A172 (cell line): Measurements from ENCODE around the gene PEX14. TPM values are rescaled to one million over a fixed set of nuclear protein-coding genes. Genes with fewer than 3 reads are reported as not detected.
A peak's percentile ranks its signal among the peaks of the same experiment; 100 is the strongest.
"Not testable (repeated sequence)": the region's sequence is repeated elsewhere in the genome, so short reads cannot be mapped to it uniquely, and the experiment has no call there.

Experiments
- DNase-seq: peaks from one replicate; pipeline ENCODE4 v3.0.0-alpha.2; 2015; ENCODE audit warnings: low spot score
- total RNA-seq: library from RNA; depleted of rRNA; stranded (reverse); fragments of >200 nt; shearing (Covaris generic); gene quantifications from 2 replicates; pipeline ENCODE4 v1.2.3, GENCODE V29; 2014

The PEX14 gene
- total RNA-seq, 1 experiment from 2014 or later: 5.9 TPM

DNA sequence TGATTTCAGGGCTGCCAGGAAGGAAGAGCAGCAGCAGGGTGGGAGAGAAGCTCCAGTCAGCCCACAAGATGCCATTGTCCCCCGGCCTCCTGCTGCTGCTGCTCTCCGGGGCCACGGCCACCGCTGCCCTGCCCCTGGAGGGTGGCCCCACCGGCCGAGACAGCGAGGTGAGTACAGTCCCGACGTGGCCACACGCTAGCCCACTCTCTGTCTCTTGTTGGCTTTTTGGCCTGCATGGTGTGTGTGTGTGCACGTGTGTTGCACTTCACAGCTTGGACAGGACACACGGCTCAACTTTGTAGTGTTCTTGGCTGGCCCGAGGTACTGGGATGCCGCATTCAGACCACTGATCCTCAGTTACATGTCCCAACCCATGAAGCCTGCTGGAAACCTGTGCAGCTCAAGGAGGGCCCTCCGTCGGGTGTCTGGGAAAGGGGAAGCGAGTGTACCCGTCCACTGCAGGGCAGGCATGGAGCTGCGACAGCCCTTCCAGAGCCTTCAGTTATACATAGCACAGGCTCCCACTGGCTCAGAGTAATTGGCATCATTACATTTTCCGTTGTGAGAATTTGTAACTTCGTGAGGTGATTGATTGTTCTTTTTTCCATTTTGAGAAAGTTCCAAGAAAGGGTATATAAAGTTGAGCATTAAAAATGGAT, 24.5 kb upstream of the PEX14 start:
- no peak for DNase-seq

DNA sequence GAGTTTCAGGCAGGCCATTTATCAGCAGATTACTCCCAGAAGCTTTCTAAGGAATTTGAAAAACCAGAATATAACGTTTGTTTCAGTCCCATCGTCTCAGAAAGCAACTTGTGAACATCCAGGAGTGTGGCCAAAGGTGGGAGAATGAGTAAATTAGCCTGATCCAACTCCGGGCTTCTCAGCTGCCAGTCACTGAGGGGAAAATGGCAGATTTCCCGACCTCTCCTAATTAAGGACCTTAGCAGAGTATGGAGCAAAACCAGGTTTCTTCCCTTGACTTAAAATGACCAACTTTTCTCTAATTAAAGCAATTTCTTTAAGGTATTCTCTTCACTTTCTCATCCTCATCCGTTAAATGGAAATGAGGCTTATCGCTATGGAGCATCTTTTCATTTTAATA, 23.9 kb upstream of the PEX14 start:
- no peak for DNase-seq

- no peak for DNase-seq
Measured at GRCh38 chr1:10451287-10451686, 23.5 kb upstream of the PEX14 start.

DNA sequence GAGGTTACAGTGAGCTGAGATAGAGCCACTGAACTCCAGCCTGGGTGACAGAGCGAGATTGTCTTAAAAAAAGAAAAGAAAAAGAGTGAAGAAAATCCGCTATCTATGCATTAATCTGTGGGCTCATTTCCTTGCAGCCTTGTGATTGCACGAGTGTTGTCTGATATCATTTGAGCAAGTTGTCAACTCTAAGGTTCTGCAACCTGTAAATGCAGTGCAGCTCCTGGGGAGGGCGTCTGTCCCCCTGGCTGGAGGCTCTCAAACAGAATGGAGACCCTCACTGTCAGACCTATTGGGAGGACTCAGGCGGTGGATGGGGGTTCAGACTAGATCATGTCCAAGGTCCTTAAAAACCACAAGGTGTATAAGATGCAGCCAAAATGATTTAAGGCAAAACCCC, 18.7 kb upstream of the PEX14 start:
- DNase-seq: no peak

- DNase-seq: no peak
Measured at GRCh38 chr1:10456661-10457060, 18.1 kb upstream of the PEX14 start.

DNA sequence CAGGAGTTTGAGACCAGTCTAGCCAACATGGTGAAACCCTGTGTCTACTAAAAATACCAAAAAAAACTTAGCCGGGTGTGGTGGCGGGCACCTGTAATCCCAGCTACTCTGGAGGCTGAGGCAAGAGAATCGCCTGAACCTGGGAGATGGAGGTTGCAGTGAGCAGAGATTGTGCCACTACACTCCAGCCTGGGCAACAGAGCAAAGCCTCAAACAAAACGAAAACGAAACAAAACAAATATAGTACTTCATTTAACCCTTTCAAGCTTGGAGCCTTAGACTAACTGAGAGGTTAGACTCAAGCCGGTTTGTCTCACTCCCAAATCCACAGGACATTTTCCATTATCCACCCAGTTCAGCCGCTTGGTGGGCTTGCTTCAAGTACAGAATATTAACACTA, 17.3 kb upstream of the PEX14 start:
- not testable (repeated sequence) for DNase-seq

- DNase-seq: no peak
Measured at GRCh38 chr1:10457875-10458274, 16.9 kb upstream of the PEX14 start.

GRCh38 chr1:10459184-10459583, 15.6 kb upstream of the PEX14 start:
- peak; percentile 72 for DNase-seq

DNA sequence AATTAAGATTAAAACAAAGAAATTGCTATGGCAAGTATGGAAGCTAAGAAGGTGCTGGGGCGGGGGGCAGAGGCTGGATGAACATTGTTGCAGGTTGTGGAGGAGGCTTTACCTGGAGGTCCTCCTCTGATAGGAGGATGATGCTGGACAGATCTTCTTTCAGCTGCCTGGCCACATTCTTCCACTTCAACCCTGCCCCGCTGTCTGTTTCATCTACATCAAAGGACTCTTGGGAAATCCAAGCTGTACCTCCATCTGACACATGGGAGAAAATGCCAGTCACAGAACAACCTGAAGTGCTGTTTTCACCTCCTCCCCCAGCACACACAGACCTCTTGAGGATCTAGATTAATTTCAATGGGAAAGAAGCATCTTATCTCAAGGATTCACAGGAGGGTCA, 7.7 kb upstream of the PEX14 start:
- no peak for DNase-seq

DNA sequence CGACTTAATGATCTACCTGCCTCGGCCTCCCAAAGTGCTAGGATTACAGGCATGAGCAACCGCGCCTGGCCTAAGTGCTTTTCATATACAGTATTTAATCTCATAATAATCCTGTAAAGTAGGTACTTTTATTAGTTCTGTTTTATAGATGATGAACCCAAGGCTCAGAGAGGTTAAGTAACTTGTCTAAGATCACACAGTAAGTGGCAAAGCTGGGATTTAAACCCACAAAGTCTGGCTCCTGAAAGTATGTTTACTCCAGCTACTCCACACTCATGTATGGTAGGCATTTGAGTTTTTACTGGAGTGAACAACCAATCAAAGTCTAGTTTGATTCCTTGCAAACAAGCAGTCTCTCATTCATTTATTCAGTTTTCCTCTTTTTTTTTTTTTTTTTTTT, 4.7 kb upstream of the PEX14 start:
- no peak for DNase-seq

GRCh38 chr1:10471411-10472219, 3.1 kb upstream of the PEX14 start:
- DNase-seq: peak; percentile 7

DNA sequence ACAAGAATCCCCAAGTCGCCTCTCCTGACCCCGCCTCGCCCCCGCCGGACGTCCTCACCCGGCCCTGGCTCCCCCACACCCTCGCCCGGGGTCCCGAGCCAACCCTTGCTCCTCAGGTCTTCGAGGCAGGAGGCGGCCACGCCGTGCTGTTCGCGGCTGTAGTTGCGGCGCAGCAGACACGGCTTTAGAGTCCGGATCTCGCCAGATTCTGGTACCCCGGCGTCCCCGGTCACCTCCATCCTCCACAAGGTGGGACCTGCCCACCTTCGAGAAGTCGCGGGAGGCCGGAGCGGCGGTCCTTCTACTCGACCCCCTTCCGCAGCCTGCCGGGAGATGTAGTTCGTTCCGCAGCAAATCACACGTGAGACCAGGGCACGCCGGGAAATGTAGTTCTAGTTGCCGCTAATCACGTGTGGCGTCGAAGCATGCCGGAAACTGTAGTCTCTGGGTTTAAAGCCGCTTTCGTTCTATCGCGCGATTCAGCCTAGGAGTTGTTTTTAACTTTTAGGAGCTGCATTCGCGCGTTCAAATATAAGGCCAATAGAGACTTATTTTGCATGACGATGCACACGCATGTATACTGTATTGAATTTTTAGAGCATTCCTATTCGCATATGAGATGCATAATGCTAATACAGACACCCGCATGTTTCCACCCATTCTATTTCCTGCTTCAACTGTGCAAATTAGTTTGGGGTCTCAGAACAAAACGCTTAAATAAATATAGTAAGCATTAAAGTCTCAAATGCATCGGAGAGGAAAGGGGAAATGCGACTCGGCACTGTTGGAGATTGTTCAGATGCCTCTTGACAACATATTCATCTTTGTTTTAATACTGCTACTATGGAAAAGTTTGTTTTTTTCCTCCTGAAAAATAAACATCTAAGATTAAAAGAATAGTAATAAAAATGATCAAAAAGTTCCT, 2.3 kb upstream of the PEX14 start, which contains the start of gene DFFA:
Gene DFFA, minus strand, starts transcription at position 310 of the 925 bp plus-strand sequence. Its CDS starts 71 bp downstream, at position 239.
- DNase-seq: peak; percentile 86

GRCh38 chr1:10473145-10473765, 1.5 kb upstream of the PEX14 start:
- DNase-seq: no peak

- DNase-seq: not testable (repeated sequence)
Measured at GRCh38 chr1:10474309-10474612, 489 bp upstream of the PEX14 start.

GRCh38 chr1:10475510-10475909, 760 bp downstream of the PEX14 start:
- DNase-seq: no peak

DNA sequence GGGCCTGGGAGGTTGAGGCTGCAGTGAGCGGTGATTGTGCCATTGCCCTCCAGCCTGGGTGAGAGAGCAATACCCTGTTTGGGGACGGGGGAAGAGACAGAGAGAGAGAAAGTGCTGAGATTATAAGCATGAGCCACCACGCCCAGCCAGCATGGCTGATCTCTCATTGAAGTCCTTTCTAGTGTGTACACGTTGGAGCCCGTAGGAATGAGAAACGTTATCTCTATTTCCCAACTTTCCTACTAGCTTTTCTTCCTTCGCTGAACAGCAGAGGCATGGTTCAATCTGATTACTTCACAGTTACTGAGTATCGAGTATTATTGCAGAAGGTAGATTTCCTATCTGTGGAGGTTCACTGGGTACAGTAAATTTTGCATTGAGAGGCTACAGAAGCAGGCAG, 4.5 kb downstream of the PEX14 start:
- DNase-seq: no peak

- DNase-seq: no peak
Measured at GRCh38 chr1:10480614-10481013, 5.9 kb downstream of the PEX14 start.

GRCh38 chr1:10484521-10484920, 9.8 kb downstream of the PEX14 start:
- no peak for DNase-seq

DNA sequence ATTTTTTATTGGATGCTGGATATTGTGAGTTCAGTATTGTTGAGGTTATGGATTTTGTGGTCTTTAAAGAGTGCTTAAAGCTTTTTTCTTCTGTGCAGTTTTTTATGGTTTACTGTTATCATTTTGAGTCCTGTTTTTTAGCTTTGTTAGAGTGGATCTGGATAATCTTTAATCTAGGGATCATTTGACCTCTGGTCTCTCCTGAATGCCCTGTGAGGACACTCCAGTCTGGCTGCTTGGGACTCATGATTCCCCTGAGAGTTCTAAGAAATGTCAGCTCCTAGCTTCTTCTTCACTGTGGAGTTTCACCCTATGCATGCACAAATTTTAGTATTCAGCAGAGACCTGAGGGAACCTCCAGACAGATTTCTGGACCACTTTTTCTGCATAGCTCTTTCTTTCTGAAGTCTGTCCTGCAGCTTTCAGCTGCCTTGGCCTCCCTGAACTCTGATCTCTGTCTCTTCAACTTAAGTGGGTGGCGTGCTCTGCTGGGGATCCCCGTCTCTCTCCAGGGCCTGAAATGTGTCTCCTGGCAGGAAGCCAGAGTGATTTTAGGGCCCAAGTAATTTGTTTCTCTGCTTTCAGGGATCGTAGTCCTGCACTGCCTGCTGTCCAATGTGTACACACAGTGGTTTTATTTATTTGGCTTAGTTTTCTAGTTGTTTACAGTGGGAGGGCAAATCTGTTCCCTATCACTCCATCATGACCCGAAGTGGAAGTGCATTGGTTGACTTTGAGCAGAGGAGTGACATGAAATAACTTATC, 14.7 kb downstream of the PEX14 start:
- DNase-seq: no peak

- no peak for DNase-seq
Measured at GRCh38 chr1:10490286-10490970, 15.7 kb downstream of the PEX14 start.

GRCh38 chr1:10494418-10494753, 19.6 kb downstream of the PEX14 start:
- DNase-seq: no peak
